Measurements from ENCODE around the gene HOXD13. TPM values are rescaled to one million over a fixed set of nuclear protein-coding genes. Genes with fewer than 3 reads are reported as not detected.

The HOXD13 gene
- total and polyA plus RNA-seq, 2 of the 13 experiments (the other 11 are each of a cell fraction or from before 2014, with no cell fraction given): not detected

- in situ Hi-C loops (cut with HindIII; ENCODE audit: extremely low pct_ligation_motif_present, low pct_unique_long_range_greater_than_20kb) (loop anchor here (5.0 kb wide), 2 partner anchors 408 to 728 kb away; no protein-coding TSS in a partner anchor), intact Hi-C loops (cut with micrococcal nuclease; ENCODE audit: unreplicated experiment) (loop anchor here (5.0 kb wide), 1 partner anchor 893 kb away; no protein-coding TSS in a partner anchor)
- CTCF ChIA-PET (ENCODE audit: low intra/inter-chr PET ratio, low total read pairs): interaction anchor here (0.9 kb wide), 1 partner anchor 729 kb away, joined by 4 read pairs; no protein-coding TSS in a partner anchor
- Histone ChIP-seq H3K9ac (ENCODE audit: insufficient read depth, low read depth, low read length) (no peak overlapping the region), H4K20me1 (ENCODE audit: insufficient read depth, low read length) (no peaks in the 10 kb centered on the region), H3K4me2 (ENCODE audit: low read depth, low read length) (no peak overlapping the region), H3K79me2 (ENCODE audit: insufficient read depth, low read length) (no peaks in the 10 kb centered on the region), H3K9me3 (ENCODE audit: low read length) (no peaks in the 10 kb centered on the region), H2AFZ (ENCODE audit: low read length) (no peak overlapping the region), H3K27me3 (ENCODE audit: control insufficient read depth in 1 of 2, insufficient read depth in 2 of 2, low read length in 2 of 2) (peaks cover 22 to 94% of the 10 kb centered on the region in 2 experiments), H3K36me3 (replicated peaks in 1 of 2; ENCODE audit: control insufficient read depth in 1 of 2, insufficient read depth in 2 of 2, low read length in 2 of 2) (no peaks in the 10 kb centered on the region), H3K4me1 (ENCODE audit: insufficient read depth, low read length) (peaks cover 17% of the 10 kb centered on the region), H3K4me3 (replicated peaks in 1 of 3; ENCODE audit: insufficient read depth in 1 of 3, low read depth in 2 of 3, low read length in 3 of 3) (no peak overlapping the region), H3K27ac (ENCODE audit: extremely low read length, insufficient read depth, low read length) (no peak overlapping the region)
- DNase-seq (ENCODE audit: low spot score): no peak
- POLR2A ChIA-PET: no interaction called here
- TF ChIP-seq ZNF205 (CRISPR knock-in tag; IDR thresholded peaks at IDR 0.05): no peak
- 0 out of 2 replicates have a peak, but pooled peaks have one; percentile 19 for TF ChIP-seq CBX2 (IDR thresholded peaks at IDR 0.05; ENCODE audit: low read depth, low read length)
- no peak for TF ChIP-seq CBX2 (CRISPR knock-in tag; IDR thresholded peaks at IDR 0.05; ENCODE audit: low read depth)
- no peak for TF ChIP-seq RELA (CRISPR knock-in tag; IDR thresholded peaks at IDR 0.05)
- TF ChIP-seq MLX (CRISPR knock-in tag; IDR thresholded peaks at IDR 0.05): no peak
- no peak for TF ChIP-seq ZNF746 (CRISPR knock-in tag; IDR thresholded peaks at IDR 0.05)
- ATAC-seq: no peak
- no peak for FAIRE-seq
- BruUV-seq (replicated peaks): no TSS peak
- 41% methylated on average over 5 of the region's 5 CpGs for WGBS (ENCODE audit: low lambda C conversion rate)
Measured at GRCh38 chr2:176095421-176095820, 2.9 kb downstream of the HOXD13 start.

GRCh38 chr2:176096243-176096985, 3.9 kb downstream of the HOXD13 start:
- in situ Hi-C loops (cut with HindIII; ENCODE audit: extremely low pct_ligation_motif_present, low pct_unique_long_range_greater_than_20kb): loop anchor here (5.0 kb wide), 2 partner anchors 409 to 729 kb away; no protein-coding TSS in a partner anchor
- peak overlapping the region; percentile 4; the same call in 1 of the 2 replicates for H3K9ac ChIP-seq (ENCODE audit: insufficient read depth, low read depth, low read length)
- no peak overlapping the region for H3K27ac ChIP-seq (ENCODE audit: extremely low read length, insufficient read depth, low read length)
- H3K36me3 ChIP-seq (replicated peaks in 1 of 2; ENCODE audit: control insufficient read depth in 1 of 2, insufficient read depth in 2 of 2, low read length in 2 of 2): no peaks in the 10 kb centered on the region
- ATAC-seq (no peak), DNase-seq (ENCODE audit: low spot score) (no peak), FAIRE-seq (no peak)
- ChIA-PET CTCF (ENCODE audit: low intra/inter-chr PET ratio, low total read pairs) (interaction anchor here (2.2 to 3.0 kb wide), 3 partner anchors 406 to 729 kb away, joined by 13 to 33 read pairs (median 30); no protein-coding TSS in a partner anchor), POLR2A (no interaction called here)
- peak overlapping the region; percentile 91 for H3K4me2 ChIP-seq (ENCODE audit: low read depth, low read length)
- no peaks in the 10 kb centered on the region for H3K79me2 ChIP-seq (ENCODE audit: insufficient read depth, low read length)
- WGBS (ENCODE audit: low lambda C conversion rate): 18% methylated on average over 16 of the region's 16 CpGs
- no peak overlapping the region for H2AFZ ChIP-seq (ENCODE audit: low read length)
- H4K20me1 ChIP-seq (ENCODE audit: insufficient read depth, low read length): no peaks in the 10 kb centered on the region
- peaks cover 17% of the 10 kb centered on the region for H3K4me1 ChIP-seq (ENCODE audit: insufficient read depth, low read length)
- no peaks in the 10 kb centered on the region for H3K9me3 ChIP-seq (ENCODE audit: low read length)
- H3K27me3 ChIP-seq (ENCODE audit: control insufficient read depth in 1 of 2, insufficient read depth in 2 of 2, low read length in 2 of 2): peaks cover 25 to 95% of the 10 kb centered on the region in 2 experiments
- H3K4me3 ChIP-seq (replicated peaks in 1 of 3; ENCODE audit: insufficient read depth in 1 of 3, low read depth in 2 of 3, low read length in 3 of 3): peak overlapping the region; percentile 9 to 75 (median 61); a peak in 4 of 6 replicates
- BruUV-seq (replicated peaks): no TSS peak
- intact Hi-C loops (cut with micrococcal nuclease; ENCODE audit: unreplicated experiment): loop anchor here (5.0 kb wide), 1 partner anchor 894 kb away; no protein-coding TSS in a partner anchor
- TF ChIP-seq ELK4 (CRISPR knock-in tag; IDR thresholded peaks at IDR 0.05; ENCODE audit: borderline replicate concordance) (no peak), SOX13 (IDR thresholded peaks at IDR 0.05) (0 out of 2 replicates have a peak, but pooled peaks have one; percentile 25), SOX13 (CRISPR knock-in tag; conservative IDR thresholded peaks at IDR 0.05 in 1 of 2, IDR thresholded peaks at IDR 0.05 in 1 of 2) (no peak), ZNF605 (CRISPR knock-in tag; IDR thresholded peaks at IDR 0.05) (no peak), ZNF251 (CRISPR knock-in tag; IDR thresholded peaks at IDR 0.05) (no peak), ZFP36 (IDR thresholded peaks at IDR 0.05; ENCODE audit: borderline replicate concordance, low read depth, low read length, partially characterized antibody) (peak; percentile 71), RNF2 (conservative IDR thresholded peaks at IDR 0.05; ENCODE audit: low read depth) (peak; percentile 94), KAT2B (IDR thresholded peaks at IDR 0.05; ENCODE audit: borderline replicate concordance, low read depth, low read length) (no peak), KAT7 (CRISPR knock-in tag; IDR thresholded peaks at IDR 0.05; ENCODE audit: borderline replicate concordance) (no peak), CBX2 (IDR thresholded peaks at IDR 0.05; ENCODE audit: low read depth, low read length) (peak; percentile 99), CBX2 (CRISPR knock-in tag; IDR thresholded peaks at IDR 0.05; ENCODE audit: low read depth) (peak; percentile 100), HOXA5 (CRISPR knock-in tag; IDR thresholded peaks at IDR 0.05) (0 out of 2 replicates have a peak, but pooled peaks have one; percentile 22)

Data from HepG2 (cell line).